ENCODE data around the gene CNTNAP2. TPM values are rescaled to one million over a fixed set of nuclear protein-coding genes. Genes with fewer than 3 reads are reported as not detected.
A peak's percentile ranks its signal among the peaks of the same experiment; 100 is the strongest.

The CNTNAP2 gene
- total RNA-seq, 1 experiment from 2014 or later = 42.5 TPM

- POLR2A ChIA-PET = no interaction called here
- Histone ChIP-seq H3K9me3 (no peaks in the 10 kb centered on the region), H3K4me1 (no peaks in the 10 kb centered on the region), H3K27me3 (replicated peaks; ENCODE audit: control insufficient read depth, insufficient read depth, low read length) (no peaks in the 10 kb centered on the region), H3K4me3 (ENCODE audit: low read depth, low read length) (no peak overlapping the region), H3K36me3 (ENCODE audit: control insufficient read depth, insufficient read depth, low read length) (no peaks in the 10 kb centered on the region)
- intact Hi-C loops (cut with micrococcal nuclease; ENCODE audit: unreplicated experiment) = no loop called here
- no peak overlapping the region for H3K4me3 Mint-ChIP-seq (ENCODE audit: unreplicated experiment)
- no peaks in the 10 kb centered on the region for H3K9me3 Mint-ChIP-seq (ENCODE audit: unreplicated experiment)
- TF ChIP-seq CTCF (IDR thresholded peaks at IDR 0.05; ENCODE audit: insufficient read depth in 1 of 2, low read depth in 1 of 2, low read length in 1 of 2, severe bottlenecking in 1 of 2, unreplicated experiment in 1 of 2) = peak in 1 of 2 experiments; percentile 15
- no TSS peak for BruUV-seq (replicated peaks)
- H3K27me3 Mint-ChIP-seq (ENCODE audit: insufficient read depth, unreplicated experiment) = no peaks in the 10 kb centered on the region
- CTCF ChIA-PET = no interaction called here
- no peak overlapping the region for H3K27ac Mint-ChIP-seq (ENCODE audit: unreplicated experiment)
- DNase-seq = no peak
- no peaks in the 10 kb centered on the region for H3K36me3 Mint-ChIP-seq (ENCODE audit: insufficient read depth, unreplicated experiment)
- no peaks in the 10 kb centered on the region for H3K4me1 Mint-ChIP-seq (ENCODE audit: low read depth, unreplicated experiment)
Measured at GRCh38 chr7:147805996-147806576, 1689.5 kb downstream of the CNTNAP2 start.

GRCh38 chr7:147809786-147810185, 1693.2 kb downstream of the CNTNAP2 start:
- ChIA-PET CTCF (no interaction called here), POLR2A (no interaction called here)
- no peaks in the 10 kb centered on the region for H3K36me3 Mint-ChIP-seq (ENCODE audit: insufficient read depth, unreplicated experiment)
- H3K4me3 Mint-ChIP-seq (ENCODE audit: unreplicated experiment) = no peak overlapping the region
- no peaks in the 10 kb centered on the region for H3K27me3 Mint-ChIP-seq (ENCODE audit: insufficient read depth, unreplicated experiment)
- no peak overlapping the region for H3K4me3 ChIP-seq (ENCODE audit: low read depth, low read length)
- no peak overlapping the region for H3K27ac Mint-ChIP-seq (ENCODE audit: unreplicated experiment)
- no TSS peak for BruUV-seq (replicated peaks)
- H3K36me3 ChIP-seq (ENCODE audit: control insufficient read depth, insufficient read depth, low read length) = no peaks in the 10 kb centered on the region
- no peak for DNase-seq
- intact Hi-C loops (cut with micrococcal nuclease; ENCODE audit: unreplicated experiment) = no loop called here
- no peaks in the 10 kb centered on the region for H3K27me3 ChIP-seq (replicated peaks; ENCODE audit: control insufficient read depth, insufficient read depth, low read length)
- no peaks in the 10 kb centered on the region for H3K9me3 Mint-ChIP-seq (ENCODE audit: unreplicated experiment)
- TF ChIP-seq CTCF (IDR thresholded peaks at IDR 0.05; ENCODE audit: insufficient read depth in 1 of 2, low read depth in 1 of 2, low read length in 1 of 2, severe bottlenecking in 1 of 2, unreplicated experiment in 1 of 2) = no peak
- H3K4me1 ChIP-seq = no peaks in the 10 kb centered on the region
- H3K9me3 ChIP-seq = no peaks in the 10 kb centered on the region
- no peaks in the 10 kb centered on the region for H3K4me1 Mint-ChIP-seq (ENCODE audit: low read depth, unreplicated experiment)

GRCh38 chr7:147810269-147810668, 1693.7 kb downstream of the CNTNAP2 start:
- Histone ChIP-seq H3K36me3 (ENCODE audit: control insufficient read depth, insufficient read depth, low read length) (no peaks in the 10 kb centered on the region), H3K4me3 (ENCODE audit: low read depth, low read length) (no peak overlapping the region), H3K27me3 (replicated peaks; ENCODE audit: control insufficient read depth, insufficient read depth, low read length) (no peaks in the 10 kb centered on the region), H3K4me1 (no peaks in the 10 kb centered on the region), H3K9me3 (no peaks in the 10 kb centered on the region)
- Mint-ChIP-seq H3K27me3 (ENCODE audit: insufficient read depth, unreplicated experiment) (no peaks in the 10 kb centered on the region), H3K4me3 (ENCODE audit: unreplicated experiment) (no peak overlapping the region), H3K27ac (ENCODE audit: unreplicated experiment) (no peak overlapping the region), H3K9me3 (ENCODE audit: unreplicated experiment) (no peaks in the 10 kb centered on the region), H3K36me3 (ENCODE audit: insufficient read depth, unreplicated experiment) (no peaks in the 10 kb centered on the region), H3K4me1 (ENCODE audit: low read depth, unreplicated experiment) (no peaks in the 10 kb centered on the region)
- POLR2A ChIA-PET = no interaction called here
- intact Hi-C loops (cut with micrococcal nuclease; ENCODE audit: unreplicated experiment) = no loop called here
- CTCF ChIA-PET = no interaction called here
- DNase-seq = no peak
- TF ChIP-seq CTCF (IDR thresholded peaks at IDR 0.05; ENCODE audit: insufficient read depth in 1 of 2, low read depth in 1 of 2, low read length in 1 of 2, severe bottlenecking in 1 of 2, unreplicated experiment in 1 of 2) = no peak
- BruUV-seq (replicated peaks) = no TSS peak

Data from Caco-2 (cell line).